Activated naive CD4-positive, alpha-beta T cell treated with anti-CD3 and anti-CD28 coated beads for 36 hours (primary cell): ENCODE results near the gene RNF149. TPM values are rescaled to one million over a fixed set of nuclear protein-coding genes. Genes with fewer than 3 reads are reported as not detected.

Experiments used
- CTCF ChIA-PET: fragments of 350-600 bp; sonication (Branson Sonifier 250); formaldehyde crosslinking; loops from one replicate; lab custom pipeline; 2021; ENCODE audit warnings: antibody characterized with exemption; lab: Charles Lee
- DNase-seq: peaks from one replicate; pipeline ENCODE4 v3.0.0-alpha.2; 2020
- H3K27ac Mint-ChIP-seq: one replicate; pipeline ENCODE4 v1.8.0; 2021; ENCODE audit warnings: mild to moderate bottlenecking, mixed read lengths
- H3K27me3 Mint-ChIP-seq: one replicate; pipeline ENCODE4 v1.8.0; 2021; ENCODE audit warnings: low read depth, mixed read lengths
- H3K36me3 Mint-ChIP-seq: one replicate; pipeline ENCODE4 v1.8.0; 2021; ENCODE audit warnings: low read depth, mixed read lengths
- H3K4me1 Mint-ChIP-seq: one replicate; pipeline ENCODE4 v1.8.0; 2021; ENCODE audit warnings: low read depth, mixed read lengths
- H3K4me3 Mint-ChIP-seq: one replicate; pipeline ENCODE4 v1.8.0; 2021; ENCODE audit warnings: mild to moderate bottlenecking, moderate library complexity, mixed read lengths
- H3K9me3 Mint-ChIP-seq: one replicate; pipeline ENCODE4 v1.8.0; 2021; ENCODE audit warnings: mixed read lengths
- intact Hi-C: fragments of 100-400 bp; cut with micrococcal nuclease; formaldehyde crosslinking; loops from one replicate; pipeline ENCODE4 v1.15.1; 2023
- total RNA-seq, 2 experiments: library from RNA; stranded (reverse); gene quantifications; one replicate each; pipeline ENCODE4 v1.2.3, GENCODE V29; 2021

RNF149 gene
- total RNA-seq, 2 experiments from 2014 or later, result 25.0 to 27.1 TPM

DNA sequence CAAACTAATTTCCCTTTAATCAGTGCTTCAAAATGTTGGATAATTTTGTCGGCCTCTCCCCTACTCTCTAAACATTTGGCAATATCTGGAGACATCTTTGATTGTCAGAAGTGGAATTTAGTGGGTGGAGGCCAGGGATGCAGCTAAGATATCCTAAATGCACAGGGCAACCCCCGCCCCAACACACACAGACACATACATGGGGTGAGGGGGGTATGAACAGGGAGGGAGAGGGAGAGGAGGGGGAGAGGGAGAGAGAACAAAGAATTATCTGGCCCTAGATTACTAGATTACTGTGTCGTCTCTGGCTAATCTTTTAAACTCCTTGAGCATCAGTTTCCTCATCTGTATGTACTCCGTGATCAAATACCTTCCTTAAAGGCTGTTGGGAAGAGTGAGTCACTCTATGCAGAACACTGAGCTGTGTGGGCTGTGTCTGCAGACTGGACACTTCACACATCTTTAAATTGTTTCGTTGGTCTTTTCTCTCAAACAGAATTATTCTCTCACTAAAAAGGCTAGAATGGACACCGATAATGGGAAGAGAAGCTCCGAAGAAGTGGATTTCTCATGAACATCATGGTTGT lies 2.9 kb downstream of the RNF149 start:
- H3K4me3 Mint-ChIP-seq, result peak overlapping the region; percentile 82
- CTCF ChIA-PET, result interaction anchor here (1.7 kb wide), 1 partner anchor 36 kb away, joined by 4 read pairs; no protein-coding TSS in a partner anchor
- peaks cover 14% of the 10 kb centered on the region for H3K36me3 Mint-ChIP-seq

DNA sequence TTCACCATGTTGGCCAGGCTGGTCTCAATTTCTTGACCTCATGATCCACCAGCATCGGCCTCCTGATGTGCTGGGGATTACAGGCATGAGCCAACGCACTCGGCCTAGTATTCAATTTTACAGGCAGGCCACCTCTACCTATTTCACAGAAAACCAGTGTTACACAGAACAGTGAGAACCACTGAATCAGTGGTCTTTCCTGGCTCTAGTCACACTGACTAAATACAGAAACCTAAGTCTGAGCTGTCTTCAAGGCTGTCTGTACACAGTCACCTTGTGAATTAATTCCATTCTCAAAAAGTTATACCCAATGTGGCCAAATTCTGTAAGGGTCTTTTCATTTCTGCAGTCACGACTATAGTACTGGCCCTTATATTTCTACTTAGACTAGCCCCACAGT lies 3.5 kb downstream of the RNF149 start:
- peaks cover 70% of the 10 kb centered on the region for H3K4me1 Mint-ChIP-seq
- no peaks in the 10 kb centered on the region for H3K9me3 Mint-ChIP-seq
- no peaks in the 10 kb centered on the region for H3K27me3 Mint-ChIP-seq
- H3K27ac Mint-ChIP-seq, result no peak overlapping the region
- H3K36me3 Mint-ChIP-seq, result peaks cover 14% of the 10 kb centered on the region
- peak overlapping the region; percentile 82 for H3K4me3 Mint-ChIP-seq
- intact Hi-C loops, result loop anchor here (5.0 to 10.0 kb wide), 4 partner anchors 412 to 1120 kb away; partner anchors contain the start of gene IL18RAP
- no peak for DNase-seq
- CTCF ChIA-PET, result interaction anchor here (1.7 kb wide), 1 partner anchor 37 kb away, joined by 4 read pairs; no protein-coding TSS in a partner anchor

More for the DNA sequence above, 2.9 kb downstream of the RNF149 start:
- Mint-ChIP-seq H3K27ac (peak overlapping the region; percentile 16), H3K4me1 (peaks cover 71% of the 10 kb centered on the region), H3K27me3 (no peaks in the 10 kb centered on the region), H3K9me3 (no peaks in the 10 kb centered on the region)
- intact Hi-C loops, result loop anchor here (2.0 to 10.0 kb wide), 7 partner anchors 412 to 1119 kb away; partner anchors contain the start of gene IL18RAP
- no peak for DNase-seq

DNA sequence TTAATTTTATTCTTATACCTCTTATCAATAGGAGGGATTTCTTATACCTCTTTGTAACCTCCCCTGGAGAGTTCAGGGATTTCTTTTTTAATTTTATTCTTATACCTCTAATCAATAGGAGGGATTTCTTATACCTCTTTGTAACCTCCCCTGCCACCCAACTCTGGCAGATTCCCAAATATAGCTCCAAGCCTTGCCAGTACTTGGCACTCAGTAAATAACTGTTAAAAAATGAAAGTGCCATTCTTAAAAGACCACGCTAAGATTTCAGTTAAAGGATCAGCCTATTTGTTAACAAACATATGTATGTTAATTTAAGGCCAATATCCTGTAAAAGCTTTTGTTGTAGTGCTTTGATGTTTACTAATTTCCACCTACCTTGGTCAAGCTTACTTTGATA lies 4.8 kb downstream of the RNF149 start:
- DNase-seq, result no peak
- H3K4me3 Mint-ChIP-seq, result no peak overlapping the region
- H3K27me3 Mint-ChIP-seq, result no peaks in the 10 kb centered on the region
- peaks cover 72% of the 10 kb centered on the region for H3K4me1 Mint-ChIP-seq
- H3K36me3 Mint-ChIP-seq, result peaks cover 18% of the 10 kb centered on the region
- CTCF ChIA-PET, result interaction anchor here (0.6 to 0.7 kb wide), 2 partner anchors 23 to 50 kb away, joined by 3 read pairs; no protein-coding TSS in a partner anchor
- intact Hi-C loops, result loop anchor here (10.0 kb wide), 2 partner anchors 489 to 1121 kb away; partner anchors contain the start of gene IL18RAP
- no peak overlapping the region for H3K27ac Mint-ChIP-seq
- no peaks in the 10 kb centered on the region for H3K9me3 Mint-ChIP-seq

DNA sequence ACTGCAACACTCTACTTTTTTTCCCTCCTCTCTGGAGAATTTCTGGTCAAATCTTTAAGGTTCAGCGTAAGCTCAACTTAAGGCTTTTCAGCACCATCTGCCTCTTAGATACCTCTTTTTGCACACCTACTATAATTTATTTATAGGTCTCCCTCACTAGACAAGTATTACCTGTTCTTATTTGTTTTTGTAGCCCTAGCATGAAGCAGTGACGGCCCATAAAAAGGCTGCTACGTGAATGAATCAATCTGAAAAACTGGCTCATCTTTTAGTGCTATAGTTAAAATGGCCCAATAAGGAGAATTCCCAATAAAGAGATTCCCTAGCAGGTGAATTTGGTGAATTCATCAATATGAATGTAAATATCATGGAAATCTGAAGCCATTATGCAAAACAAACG lies 6.5 kb downstream of the RNF149 start:
- no peaks in the 10 kb centered on the region for H3K9me3 Mint-ChIP-seq
- no peaks in the 10 kb centered on the region for H3K27me3 Mint-ChIP-seq
- intact Hi-C loops, result loop anchor here (10.0 kb wide), 2 partner anchors 487 to 1123 kb away; partner anchors contain the start of gene IL18RAP
- CTCF ChIA-PET, result no interaction called here
- no peak for DNase-seq
- peaks cover 22% of the 10 kb centered on the region for H3K36me3 Mint-ChIP-seq
- no peak overlapping the region for H3K4me3 Mint-ChIP-seq
- no peak overlapping the region for H3K27ac Mint-ChIP-seq
- peaks cover 85% of the 10 kb centered on the region for H3K4me1 Mint-ChIP-seq

DNA sequence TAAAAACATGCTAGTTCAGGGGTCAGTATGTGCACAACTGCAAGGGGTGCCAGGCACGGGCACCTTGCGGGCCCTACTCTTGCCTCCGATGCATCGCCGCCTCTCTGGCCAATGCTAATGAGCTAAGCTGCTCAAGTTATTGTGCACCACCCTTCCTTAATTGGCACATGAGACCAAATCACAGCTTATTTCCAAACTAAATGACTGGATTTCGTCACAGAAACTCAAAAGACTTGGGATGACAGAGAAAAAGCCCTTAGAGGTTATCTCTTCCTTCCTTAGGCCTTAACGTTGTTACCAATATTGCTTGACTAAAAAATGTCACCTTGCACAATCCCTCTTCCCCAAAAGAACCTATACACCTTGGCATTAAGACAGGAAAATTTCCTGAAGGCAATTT lies 7.7 kb downstream of the RNF149 start:
- Mint-ChIP-seq H3K27me3 (no peaks in the 10 kb centered on the region), H3K9me3 (no peaks in the 10 kb centered on the region), H3K4me3 (no peak overlapping the region), H3K4me1 (peaks cover 84% of the 10 kb centered on the region), H3K36me3 (peaks cover 19% of the 10 kb centered on the region), H3K27ac (no peak overlapping the region)
- no peak for DNase-seq
- CTCF ChIA-PET, result interaction anchor here (1.1 kb wide), 1 partner anchor 32 kb away, joined by 5 read pairs; no protein-coding TSS in a partner anchor
- intact Hi-C loops, result loop anchor here (10.0 kb wide), 2 partner anchors 486 to 1124 kb away; partner anchors contain the start of gene IL18RAP

DNA sequence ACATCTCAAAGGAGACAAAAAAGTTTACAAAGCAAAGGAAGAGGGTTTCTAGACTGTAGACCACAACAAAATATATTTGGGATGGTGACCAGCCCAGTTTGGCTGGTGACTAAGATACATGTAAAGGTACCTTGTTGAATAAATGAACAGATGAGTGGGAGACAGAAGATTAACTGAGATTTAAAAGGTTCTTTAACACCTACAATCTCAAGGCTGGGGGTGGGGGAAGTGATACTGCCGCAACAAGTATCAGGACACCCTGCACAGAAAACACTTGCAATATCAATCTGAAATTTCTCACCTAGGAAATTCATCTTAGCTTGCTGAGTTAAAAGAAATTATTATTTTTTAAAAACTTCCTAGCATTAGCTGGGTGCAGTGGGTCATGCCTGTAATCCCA lies 8.3 kb downstream of the RNF149 start:
- CTCF ChIA-PET, result interaction anchor here (1.1 kb wide), 1 partner anchor 479 kb away, joined by 3 read pairs; no protein-coding TSS in a partner anchor
- peaks cover 14% of the 10 kb centered on the region for H3K36me3 Mint-ChIP-seq
- no peak overlapping the region for H3K27ac Mint-ChIP-seq
- no peaks in the 10 kb centered on the region for H3K27me3 Mint-ChIP-seq
- H3K4me1 Mint-ChIP-seq, result peaks cover 78% of the 10 kb centered on the region
- H3K4me3 Mint-ChIP-seq, result no peak overlapping the region
- DNase-seq, result peak; percentile 51
- intact Hi-C loops, result loop anchor here (10.0 kb wide), 2 partner anchors 485 to 1125 kb away; partner anchors contain the start of gene IL18RAP
- H3K9me3 Mint-ChIP-seq, result no peaks in the 10 kb centered on the region

DNA sequence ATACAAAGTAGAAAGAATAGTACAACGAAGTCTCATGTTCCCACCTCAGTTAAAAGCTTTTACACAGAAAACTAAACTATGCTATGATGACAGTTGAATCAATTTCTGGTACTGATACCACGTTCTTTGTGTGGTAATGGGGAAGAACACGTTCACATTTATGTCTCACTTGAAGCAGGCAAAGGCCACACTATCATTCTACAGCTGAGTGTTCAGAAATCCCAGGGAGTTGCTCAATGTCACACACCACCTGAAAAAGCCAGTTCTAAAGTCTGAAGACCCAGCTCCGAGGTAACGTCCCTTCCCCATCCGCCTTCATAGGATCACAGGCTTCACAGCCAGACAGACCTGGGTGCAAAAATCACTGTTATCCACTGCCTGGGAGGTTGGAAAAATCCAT lies 8.9 kb downstream of the RNF149 start:
- Mint-ChIP-seq H3K36me3 (peaks cover 14% of the 10 kb centered on the region), H3K27me3 (no peaks in the 10 kb centered on the region), H3K27ac (no peak overlapping the region), H3K4me3 (no peak overlapping the region), H3K9me3 (no peaks in the 10 kb centered on the region), H3K4me1 (peaks cover 73% of the 10 kb centered on the region)
- no peak for DNase-seq
- intact Hi-C loops, result loop anchor here (1.0 to 10.0 kb wide), 3 partner anchors 8 to 1125 kb away; partner anchors contain the start of gene IL18RAP
- CTCF ChIA-PET, result interaction anchor here (0.6 to 1.1 kb wide), 4 partner anchors 30 to 479 kb away, joined by 3 to 5 read pairs (median 4); no protein-coding TSS in a partner anchor

DNA sequence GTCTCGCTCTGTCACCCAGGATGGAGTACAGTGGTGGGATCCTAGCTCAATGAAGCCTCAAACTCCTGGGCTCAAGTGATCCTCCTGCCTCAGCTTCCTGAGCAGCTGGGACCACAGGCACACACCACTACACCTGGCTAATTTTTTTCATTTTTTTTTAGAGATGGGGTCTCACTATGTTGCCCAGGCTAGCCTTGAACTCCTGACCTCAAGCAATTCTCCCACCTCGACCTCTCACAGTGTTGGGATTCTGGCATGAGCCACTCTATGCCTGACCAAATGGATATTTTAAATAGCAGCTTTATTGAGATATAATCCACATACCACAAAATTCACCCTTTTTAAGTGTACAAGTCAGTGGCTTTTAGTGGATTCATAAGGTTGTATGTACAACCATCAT lies 11.1 kb downstream of the RNF149 start:
- H3K27ac Mint-ChIP-seq, result no peak overlapping the region

DNA sequence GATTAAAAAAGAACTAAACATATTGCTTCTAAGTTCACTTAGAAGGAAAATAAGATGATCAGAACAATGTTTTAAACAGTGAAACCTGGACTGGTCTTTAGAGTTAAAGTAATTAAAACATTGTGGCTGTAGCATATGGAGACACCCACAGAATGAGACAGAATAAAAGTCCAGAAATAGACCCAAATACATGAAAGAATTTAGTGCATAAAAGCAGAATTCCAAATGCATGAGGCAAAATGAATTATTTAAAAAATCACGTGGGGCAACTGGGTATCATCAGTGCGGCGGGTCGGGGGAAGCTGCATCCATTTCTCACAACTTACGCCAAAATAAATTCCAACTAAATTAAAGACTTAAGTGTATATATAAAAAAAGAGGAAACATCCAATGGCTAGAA lies 12.1 kb downstream of the RNF149 start:
- Mint-ChIP-seq H3K27ac (no peak overlapping the region), H3K27me3 (no peaks in the 10 kb centered on the region), H3K9me3 (no peaks in the 10 kb centered on the region), H3K4me3 (no peak overlapping the region), H3K36me3 (peaks cover 24% of the 10 kb centered on the region), H3K4me1 (peaks cover 47% of the 10 kb centered on the region)
- CTCF ChIA-PET, result no interaction called here
- intact Hi-C loops, result no loop called here
- DNase-seq, result no peak

More for the DNA sequence above, 11.1 kb downstream of the RNF149 start:
- CTCF ChIA-PET, result interaction anchor here (1.2 kb wide), 1 partner anchor 35 kb away, joined by 3 read pairs; no protein-coding TSS in a partner anchor
- intact Hi-C loops, result no loop called here
- peaks cover 18% of the 10 kb centered on the region for H3K36me3 Mint-ChIP-seq
- peaks cover 56% of the 10 kb centered on the region for H3K4me1 Mint-ChIP-seq
- H3K9me3 Mint-ChIP-seq, result no peaks in the 10 kb centered on the region
- no peaks in the 10 kb centered on the region for H3K27me3 Mint-ChIP-seq
- H3K4me3 Mint-ChIP-seq, result no peak overlapping the region
- DNase-seq, result no peak

DNA sequence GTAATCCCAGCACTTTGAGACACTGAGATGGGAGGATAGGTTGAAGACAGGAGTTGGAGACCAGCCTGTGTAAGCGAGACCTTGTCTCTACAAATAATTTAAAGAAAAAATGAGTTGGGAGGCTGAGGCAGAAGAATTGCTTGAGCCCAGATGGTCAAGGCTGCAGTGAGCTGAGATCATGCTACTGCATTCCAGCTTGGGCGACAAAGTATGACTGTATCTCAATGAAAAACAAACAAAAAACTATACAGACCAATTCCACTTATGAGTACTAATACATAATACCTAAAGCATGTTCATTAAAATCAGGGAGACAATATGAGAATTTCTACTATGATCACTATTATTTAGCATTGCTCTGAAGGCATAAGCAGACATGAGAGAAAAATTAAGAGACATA lies 12.6 kb downstream of the RNF149 start:
- CTCF ChIA-PET, result no interaction called here
- peaks cover 44% of the 10 kb centered on the region for H3K4me1 Mint-ChIP-seq
- no peak overlapping the region for H3K27ac Mint-ChIP-seq
- H3K4me3 Mint-ChIP-seq, result no peak overlapping the region
- intact Hi-C loops, result no loop called here
- H3K27me3 Mint-ChIP-seq, result no peaks in the 10 kb centered on the region
- H3K36me3 Mint-ChIP-seq, result peaks cover 24% of the 10 kb centered on the region
- H3K9me3 Mint-ChIP-seq, result no peaks in the 10 kb centered on the region
- no peak for DNase-seq

DNA sequence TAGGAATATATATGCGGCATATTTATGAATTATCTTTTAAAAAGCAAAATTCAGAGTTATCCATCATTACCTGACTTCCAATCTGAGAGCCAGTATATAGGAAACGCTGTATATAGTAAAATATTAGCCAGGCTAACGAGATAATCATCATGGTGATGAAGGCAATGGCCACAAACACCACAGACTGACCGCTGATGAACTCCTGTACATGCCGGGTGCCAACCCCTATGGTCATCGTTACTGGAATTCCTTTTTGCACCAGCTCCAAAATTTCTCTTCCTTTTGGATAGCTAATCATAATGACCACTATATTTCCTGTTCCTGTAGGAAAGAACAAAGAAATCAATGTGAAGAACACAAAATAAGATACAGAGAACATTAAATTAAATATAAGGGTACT lies 13.6 kb downstream of the RNF149 start:
- Mint-ChIP-seq H3K4me3 (no peak overlapping the region), H3K27me3 (no peaks in the 10 kb centered on the region), H3K27ac (no peak overlapping the region), H3K4me1 (peaks cover 35% of the 10 kb centered on the region), H3K9me3 (no peaks in the 10 kb centered on the region), H3K36me3 (peaks cover 26% of the 10 kb centered on the region)
- CTCF ChIA-PET, result no interaction called here
- intact Hi-C loops, result no loop called here
- DNase-seq, result no peak

DNA sequence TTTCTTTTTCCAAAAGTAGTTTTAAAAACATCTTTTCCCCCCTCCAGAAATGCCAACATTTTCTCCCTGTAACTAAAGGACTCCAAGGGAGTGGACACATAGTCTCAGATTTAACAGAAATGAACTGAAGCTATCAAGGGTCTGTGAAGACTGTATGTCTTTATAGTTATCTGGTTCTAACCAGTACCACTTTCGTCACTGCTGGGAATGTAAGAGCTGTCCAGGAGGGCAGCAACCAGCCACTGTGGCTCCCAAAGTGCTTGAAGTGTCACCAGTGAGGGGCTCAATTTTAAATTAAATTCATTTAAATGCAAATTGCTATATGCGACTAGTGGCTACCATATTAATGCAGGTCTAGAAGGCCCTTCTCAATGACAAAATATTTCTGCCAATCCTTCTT lies 15.0 kb downstream of the RNF149 start:
- Mint-ChIP-seq H3K27ac (no peak overlapping the region), H3K9me3 (no peaks in the 10 kb centered on the region), H3K27me3 (no peaks in the 10 kb centered on the region), H3K4me1 (peaks cover 25% of the 10 kb centered on the region), H3K36me3 (peaks cover 21% of the 10 kb centered on the region), H3K4me3 (no peak overlapping the region)
- DNase-seq, result no peak
- CTCF ChIA-PET, result interaction anchor here (0.6 kb wide), 1 partner anchor 53 kb away, joined by 4 read pairs; no protein-coding TSS in a partner anchor
- intact Hi-C loops, result no loop called here
